ENCODE results near the gene CABP2. TPM values are rescaled to one million over a fixed set of nuclear protein-coding genes. Genes with fewer than 3 reads are reported as not detected.
A peak's percentile ranks its signal among the peaks of the same experiment; 100 is the strongest.
"Not testable (repeated sequence)": the region's sequence is repeated elsewhere in the genome, so short reads cannot be mapped to it uniquely, and the experiment has no call there.

CABP2 gene
- total RNA-seq, 1 experiment from 2014 or later, result not detected

- H3K9ac ChIP-seq (ENCODE audit: low read length), result no peak overlapping the region
- H3K9me2 ChIP-seq (replicated peaks; ENCODE audit: insufficient read depth, low read length), result no peaks in the 10 kb centered on the region
- no peak for DNase-seq
- H3K27me3 ChIP-seq (ENCODE audit: low read length), result no peaks in the 10 kb centered on the region
- H3K79me2 ChIP-seq (ENCODE audit: low read length), result no peaks in the 10 kb centered on the region
- no peak overlapping the region for H3K4me3 ChIP-seq (ENCODE audit: low read length)
- no peaks in the 10 kb centered on the region for H4K20me1 ChIP-seq (ENCODE audit: insufficient read depth, low read depth, low read length)
- H3K27ac ChIP-seq (ENCODE audit: low read length), result no peak overlapping the region
- no peak overlapping the region for H2AFZ ChIP-seq (ENCODE audit: low read length)
- no peaks in the 10 kb centered on the region for H3K9me3 ChIP-seq (ENCODE audit: low read length)
- no peaks in the 10 kb centered on the region for H3K36me3 ChIP-seq (ENCODE audit: insufficient read depth, low read length)
- H3K4me1 ChIP-seq (ENCODE audit: low read length), result peaks cover 14% of the 10 kb centered on the region
- peak overlapping the region; percentile 39 for H3K4me2 ChIP-seq (ENCODE audit: low read depth, low read length, poor library complexity, severe bottlenecking)
These were observed 38.8 kb upstream of the CABP2 start for GRCh38 chr11:67561971-67562619.

DNA sequence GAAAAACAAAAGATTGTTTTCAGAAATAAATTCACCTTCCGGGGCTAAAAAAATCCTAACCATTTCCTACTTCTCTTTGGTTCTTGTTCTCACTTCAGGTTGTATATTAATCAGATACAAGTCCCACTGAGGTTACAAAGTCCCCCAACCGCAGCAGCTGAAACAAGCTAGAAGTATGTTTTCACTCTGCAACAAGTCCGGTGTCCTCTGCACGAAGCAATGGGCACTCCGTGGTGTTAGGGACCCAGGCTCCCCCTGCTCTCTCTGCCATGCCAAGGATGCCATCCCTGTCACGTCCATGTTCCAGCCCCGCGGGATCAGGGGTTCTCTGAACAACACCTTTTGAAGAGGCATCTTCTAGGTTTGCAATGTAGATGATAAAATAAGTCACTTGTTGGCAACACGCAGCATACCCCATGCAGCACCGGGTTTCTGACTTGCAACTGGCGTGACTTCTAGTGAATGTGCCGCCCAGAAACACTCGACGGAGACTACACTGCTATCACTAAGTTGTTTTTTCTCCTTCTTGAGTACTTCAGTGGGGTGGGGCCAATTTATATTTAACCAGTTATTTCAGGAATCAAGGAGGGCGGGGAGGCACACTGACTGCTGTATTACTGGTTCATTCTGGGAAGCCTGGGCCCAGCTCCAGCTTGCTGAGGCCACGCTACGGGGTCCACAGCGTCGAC is 35.0 kb upstream of the CABP2 start:
- Histone ChIP-seq H3K79me2 (ENCODE audit: low read length) (no peaks in the 10 kb centered on the region), H3K27me3 (ENCODE audit: low read length) (no peaks in the 10 kb centered on the region), H3K36me3 (ENCODE audit: insufficient read depth, low read length) (no peaks in the 10 kb centered on the region), H3K9me2 (replicated peaks; ENCODE audit: insufficient read depth, low read length) (no peaks in the 10 kb centered on the region), H3K4me2 (ENCODE audit: low read depth, low read length, poor library complexity, severe bottlenecking) (peak overlapping the region; percentile 24), H2AFZ (ENCODE audit: low read length) (peak overlapping the region; percentile 84; the same call in 1 of the 2 replicates), H3K9ac (ENCODE audit: low read length) (no peak overlapping the region), H3K4me3 (ENCODE audit: low read length) (no peak overlapping the region), H3K4me1 (ENCODE audit: low read length) (peaks cover 14% of the 10 kb centered on the region), H4K20me1 (ENCODE audit: insufficient read depth, low read depth, low read length) (no peaks in the 10 kb centered on the region), H3K27ac (ENCODE audit: low read length) (no peak overlapping the region), H3K9me3 (ENCODE audit: low read length) (no peaks in the 10 kb centered on the region)
- no peak for DNase-seq

- Histone ChIP-seq H3K36me3 (ENCODE audit: insufficient read depth, low read length) (no peaks in the 10 kb centered on the region), H3K4me2 (ENCODE audit: low read depth, low read length, poor library complexity, severe bottlenecking) (no peak overlapping the region), H3K9me3 (ENCODE audit: low read length) (peaks cover 4% of the 10 kb centered on the region; the same call in 1 of the 2 replicates), H3K9me2 (replicated peaks; ENCODE audit: insufficient read depth, low read length) (no peaks in the 10 kb centered on the region), H3K27me3 (ENCODE audit: low read length) (no peaks in the 10 kb centered on the region), H3K27ac (ENCODE audit: low read length) (no peak overlapping the region), H4K20me1 (ENCODE audit: insufficient read depth, low read depth, low read length) (no peaks in the 10 kb centered on the region), H3K9ac (ENCODE audit: low read length) (no peak overlapping the region), H2AFZ (ENCODE audit: low read length) (no peak overlapping the region), H3K4me1 (ENCODE audit: low read length) (peaks cover 7% of the 10 kb centered on the region), H3K4me3 (ENCODE audit: low read length) (no peak overlapping the region), H3K79me2 (ENCODE audit: low read length) (no peaks in the 10 kb centered on the region)
- no peak for DNase-seq
These were observed 33.0 kb upstream of the CABP2 start for GRCh38 chr11:67556244-67556643.

GRCh38 chr11:67551697-67552096 is 28.5 kb upstream of the CABP2 start:
- not testable (repeated sequence) for H3K9me3 ChIP-seq (ENCODE audit: low read length); H3K4me1 ChIP-seq (ENCODE audit: low read length); H4K20me1 ChIP-seq (ENCODE audit: insufficient read depth, low read depth, low read length); DNase-seq; H3K4me2 ChIP-seq (ENCODE audit: low read depth, low read length, poor library complexity, severe bottlenecking); H3K9me2 ChIP-seq (replicated peaks; ENCODE audit: insufficient read depth, low read length); H2AFZ ChIP-seq (ENCODE audit: low read length); H3K9ac ChIP-seq (ENCODE audit: low read length); H3K27me3 ChIP-seq (ENCODE audit: low read length); H3K27ac ChIP-seq (ENCODE audit: low read length); H3K79me2 ChIP-seq (ENCODE audit: low read length); H3K36me3 ChIP-seq (ENCODE audit: insufficient read depth, low read length); H3K4me3 ChIP-seq (ENCODE audit: low read length)

- H3K79me2 ChIP-seq (ENCODE audit: low read length), result no peaks in the 10 kb centered on the region
- no peak overlapping the region for H3K27ac ChIP-seq (ENCODE audit: low read length)
- no peak overlapping the region for H3K4me2 ChIP-seq (ENCODE audit: low read depth, low read length, poor library complexity, severe bottlenecking)
- H3K36me3 ChIP-seq (ENCODE audit: insufficient read depth, low read length), result no peaks in the 10 kb centered on the region
- peaks cover 4% of the 10 kb centered on the region; the same call in 1 of the 2 replicates for H3K9me3 ChIP-seq (ENCODE audit: low read length)
- no peaks in the 10 kb centered on the region for H4K20me1 ChIP-seq (ENCODE audit: insufficient read depth, low read depth, low read length)
- no peak for DNase-seq
- H3K9me2 ChIP-seq (replicated peaks; ENCODE audit: insufficient read depth, low read length), result no peaks in the 10 kb centered on the region
- H3K9ac ChIP-seq (ENCODE audit: low read length), result no peak overlapping the region
- H3K4me3 ChIP-seq (ENCODE audit: low read length), result no peak overlapping the region
- no peaks in the 10 kb centered on the region for H3K4me1 ChIP-seq (ENCODE audit: low read length)
- no peaks in the 10 kb centered on the region for H3K27me3 ChIP-seq (ENCODE audit: low read length)
- H2AFZ ChIP-seq (ENCODE audit: low read length), result no peak overlapping the region
These were observed 27.9 kb upstream of the CABP2 start for GRCh38 chr11:67551127-67551526.

DNA sequence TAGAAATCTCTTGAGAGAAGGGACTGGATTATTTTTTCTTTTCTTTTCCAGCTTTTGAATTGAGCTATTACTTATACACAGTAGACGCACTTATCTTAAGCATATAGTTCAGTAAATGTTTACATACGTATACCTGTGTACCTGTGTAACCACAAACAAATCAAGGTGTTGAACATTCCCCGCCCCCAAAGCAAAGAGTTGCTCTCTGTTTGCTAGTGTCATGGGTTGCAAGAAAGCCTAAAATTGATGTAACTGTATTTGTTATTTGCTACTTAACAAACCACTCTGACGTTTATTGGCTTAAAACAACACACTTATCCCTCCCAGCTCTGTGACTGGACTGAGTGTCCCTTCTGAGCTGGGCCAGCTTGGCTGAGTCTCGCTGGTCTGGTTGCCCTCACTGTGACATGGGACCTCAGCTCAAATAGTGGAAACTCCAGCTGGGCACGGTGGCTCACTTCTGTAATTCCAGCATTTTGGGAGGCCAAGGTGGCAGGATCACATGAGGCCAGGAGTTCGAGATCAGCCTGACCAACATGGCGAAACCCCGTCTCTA is 25.4 kb upstream of the CABP2 start:
- Histone ChIP-seq H2AFZ (ENCODE audit: low read length) (no peak overlapping the region), H4K20me1 (ENCODE audit: insufficient read depth, low read depth, low read length) (no peaks in the 10 kb centered on the region), H3K4me2 (ENCODE audit: low read depth, low read length, poor library complexity, severe bottlenecking) (no peak overlapping the region), H3K9ac (ENCODE audit: low read length) (no peak overlapping the region), H3K9me2 (replicated peaks; ENCODE audit: insufficient read depth, low read length) (no peaks in the 10 kb centered on the region), H3K27me3 (ENCODE audit: low read length) (no peaks in the 10 kb centered on the region), H3K9me3 (ENCODE audit: low read length) (peaks cover 4% of the 10 kb centered on the region; the same call in 1 of the 2 replicates), H3K36me3 (ENCODE audit: insufficient read depth, low read length) (no peaks in the 10 kb centered on the region), H3K27ac (ENCODE audit: low read length) (no peak overlapping the region), H3K4me1 (ENCODE audit: low read length) (no peaks in the 10 kb centered on the region), H3K4me3 (ENCODE audit: low read length) (no peak overlapping the region), H3K79me2 (ENCODE audit: low read length) (no peaks in the 10 kb centered on the region)
- no peak for DNase-seq

GRCh38 chr11:67548112-67548511 is 24.9 kb upstream of the CABP2 start:
- not testable (repeated sequence) for H4K20me1 ChIP-seq (ENCODE audit: insufficient read depth, low read depth, low read length); H3K9me2 ChIP-seq (replicated peaks; ENCODE audit: insufficient read depth, low read length); H2AFZ ChIP-seq (ENCODE audit: low read length); H3K79me2 ChIP-seq (ENCODE audit: low read length); H3K9me3 ChIP-seq (ENCODE audit: low read length); H3K36me3 ChIP-seq (ENCODE audit: insufficient read depth, low read length); H3K27ac ChIP-seq (ENCODE audit: low read length); H3K4me3 ChIP-seq (ENCODE audit: low read length); DNase-seq; H3K9ac ChIP-seq (ENCODE audit: low read length); H3K4me1 ChIP-seq (ENCODE audit: low read length); H3K27me3 ChIP-seq (ENCODE audit: low read length); H3K4me2 ChIP-seq (ENCODE audit: low read depth, low read length, poor library complexity, severe bottlenecking)

DNA sequence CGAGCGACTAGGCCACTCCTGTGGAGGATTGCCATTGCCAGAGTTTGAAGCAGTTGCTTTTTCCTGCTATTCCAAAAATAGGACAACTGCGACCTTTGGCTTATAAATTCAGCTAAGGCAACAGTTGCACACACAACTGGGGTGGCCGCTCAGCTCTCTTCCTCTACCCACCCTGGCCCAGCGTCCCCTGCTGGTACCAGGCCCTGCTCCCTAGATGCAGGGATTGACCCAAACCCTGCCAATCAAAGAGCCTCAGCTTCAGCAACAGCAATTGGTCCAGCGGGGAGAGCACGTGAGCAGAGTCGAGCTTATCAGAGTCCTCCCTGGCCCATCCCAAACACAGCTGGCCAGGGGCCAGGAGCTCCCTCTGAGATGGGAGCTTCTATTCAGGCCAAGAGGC is 22.0 kb upstream of the CABP2 start:
- Histone ChIP-seq H3K36me3 (ENCODE audit: insufficient read depth, low read length) (no peaks in the 10 kb centered on the region), H4K20me1 (ENCODE audit: insufficient read depth, low read depth, low read length) (no peaks in the 10 kb centered on the region), H2AFZ (ENCODE audit: low read length) (no peak overlapping the region), H3K27me3 (ENCODE audit: low read length) (no peaks in the 10 kb centered on the region), H3K4me1 (ENCODE audit: low read length) (no peaks in the 10 kb centered on the region), H3K27ac (ENCODE audit: low read length) (no peak overlapping the region), H3K9me2 (replicated peaks; ENCODE audit: insufficient read depth, low read length) (no peaks in the 10 kb centered on the region), H3K4me2 (ENCODE audit: low read depth, low read length, poor library complexity, severe bottlenecking) (no peak overlapping the region), H3K4me3 (ENCODE audit: low read length) (no peak overlapping the region), H3K9me3 (ENCODE audit: low read length) (no peaks in the 10 kb centered on the region), H3K79me2 (ENCODE audit: low read length) (no peaks in the 10 kb centered on the region), H3K9ac (ENCODE audit: low read length) (no peak overlapping the region)
- DNase-seq, result peak; percentile 66

Measured in Karpas-422 (cell line).